ENCODE data around the gene PSD2. TPM values are rescaled to one million over a fixed set of nuclear protein-coding genes. Genes with fewer than 3 reads are reported as not detected.
"Not testable (repeated sequence)": the region's sequence is repeated elsewhere in the genome, so short reads cannot be mapped to it uniquely, and the experiment has no call there.

PSD2 gene
- total and polyA plus RNA-seq, 2 experiments from 2014 or later, result under 0.01 TPM; not detected in 1

GRCh38 chr5:139789845-139790189, 5.8 kb upstream of the PSD2 start:
- Histone ChIP-seq H3K79me2 (ENCODE audit: insufficient read depth) (no peaks in the 10 kb centered on the region), H3K36me3 (ENCODE audit: low read depth) (no peaks in the 10 kb centered on the region), H3K9ac (no peak overlapping the region), H3F3A (ENCODE audit: insufficient read depth) (no peaks in the 10 kb centered on the region), H3K9me3 (ENCODE audit: low read depth) (no peaks in the 10 kb centered on the region), H3K27ac (no peak overlapping the region), H3K9me2 (ENCODE audit: insufficient read depth) (no peaks in the 10 kb centered on the region), H3K4me1 (ENCODE audit: insufficient read depth) (no peaks in the 10 kb centered on the region; the same call in 1 of the 2 replicates), H2AFZ (no peak overlapping the region), H4K20me1 (ENCODE audit: insufficient read depth) (no peaks in the 10 kb centered on the region), H3K4me2 (ENCODE audit: unreplicated experiment) (no peak overlapping the region), H3K27me3 (replicated peaks; ENCODE audit: insufficient read depth) (peaks cover 25% of the 10 kb centered on the region), H3K4me3 (no peak overlapping the region)
- no peak for DNase-seq
- 92 to 93% methylated on average over 10 to 12 of the region's 12 CpGs for WGBS, 2 experiments (ENCODE audit: low coverage in 1 of 2, low lambda C conversion rate in 2 of 2, missing lambda C conversion rate in 2 of 2)
- in situ Hi-C loops (cut with MboI), result loop anchor here (10.0 to 25.0 kb wide), 2 partner anchors 175 to 372 kb away; no protein-coding TSS in a partner anchor
- TF ChIP-seq EZH2phosphoT487 (IDR thresholded peaks at IDR 0.05; ENCODE audit: insufficient read depth, low read depth) (no peak), EZH2 (IDR thresholded peaks at IDR 0.05; ENCODE audit: insufficient read depth, poor library complexity, severe bottlenecking) (no peak)

GRCh38 chr5:139792218-139792617, 3.4 kb upstream of the PSD2 start:
- WGBS, 2 experiments (ENCODE audit: low coverage in 1 of 2, low lambda C conversion rate in 2 of 2, missing lambda C conversion rate in 2 of 2), result 32 to 53% methylated on average over 2 of the region's 2 CpGs
- no peaks in the 10 kb centered on the region for H3K9me3 ChIP-seq (ENCODE audit: low read depth)
- no peak overlapping the region for H3K9ac ChIP-seq
- peaks cover 45% of the 10 kb centered on the region for H3K27me3 ChIP-seq (replicated peaks; ENCODE audit: insufficient read depth)
- no peak overlapping the region for H3K4me3 ChIP-seq
- no peaks in the 10 kb centered on the region for H4K20me1 ChIP-seq (ENCODE audit: insufficient read depth)
- no peak overlapping the region for H3K27ac ChIP-seq
- H3K79me2 ChIP-seq (ENCODE audit: insufficient read depth), result no peaks in the 10 kb centered on the region
- no peak for DNase-seq
- TF ChIP-seq EZH2phosphoT487 (IDR thresholded peaks at IDR 0.05; ENCODE audit: insufficient read depth, low read depth), result no peak
- TF ChIP-seq EZH2 (IDR thresholded peaks at IDR 0.05; ENCODE audit: insufficient read depth, poor library complexity, severe bottlenecking), result no peak
- no peaks in the 10 kb centered on the region; the same call in 1 of the 2 replicates for H3K4me1 ChIP-seq (ENCODE audit: insufficient read depth)
- in situ Hi-C loops (cut with MboI), result loop anchor here (25.0 kb wide), 1 partner anchor 370 kb away; no protein-coding TSS in a partner anchor
- H3K4me2 ChIP-seq (ENCODE audit: unreplicated experiment), result no peak overlapping the region
- no peaks in the 10 kb centered on the region for H3F3A ChIP-seq (ENCODE audit: insufficient read depth)
- H3K36me3 ChIP-seq (ENCODE audit: low read depth), result no peaks in the 10 kb centered on the region
- no peaks in the 10 kb centered on the region for H3K9me2 ChIP-seq (ENCODE audit: insufficient read depth)
- H2AFZ ChIP-seq, result no peak overlapping the region

GRCh38 chr5:139792655-139793054, 3.0 kb upstream of the PSD2 start:
- H3K4me2 ChIP-seq (ENCODE audit: unreplicated experiment); DNase-seq; H4K20me1 ChIP-seq (ENCODE audit: insufficient read depth); H3F3A ChIP-seq (ENCODE audit: insufficient read depth); H3K9ac ChIP-seq; H3K4me3 ChIP-seq; H3K9me2 ChIP-seq (ENCODE audit: insufficient read depth); H3K27ac ChIP-seq; H3K9me3 ChIP-seq (ENCODE audit: low read depth); H3K4me1 ChIP-seq (ENCODE audit: insufficient read depth); H3K79me2 ChIP-seq (ENCODE audit: insufficient read depth); H2AFZ ChIP-seq; H3K36me3 ChIP-seq (ENCODE audit: low read depth): not testable (repeated sequence)
- 71 to 84% methylated on average over 2 of the region's 2 CpGs for WGBS, 2 experiments (ENCODE audit: low coverage in 1 of 2, low lambda C conversion rate in 2 of 2, missing lambda C conversion rate in 2 of 2)
- in situ Hi-C loops (cut with MboI), result loop anchor here (25.0 kb wide), 1 partner anchor 370 kb away; no protein-coding TSS in a partner anchor
- H3K27me3 ChIP-seq (replicated peaks; ENCODE audit: insufficient read depth), result peaks cover 50% of the 10 kb centered on the region

DNA sequence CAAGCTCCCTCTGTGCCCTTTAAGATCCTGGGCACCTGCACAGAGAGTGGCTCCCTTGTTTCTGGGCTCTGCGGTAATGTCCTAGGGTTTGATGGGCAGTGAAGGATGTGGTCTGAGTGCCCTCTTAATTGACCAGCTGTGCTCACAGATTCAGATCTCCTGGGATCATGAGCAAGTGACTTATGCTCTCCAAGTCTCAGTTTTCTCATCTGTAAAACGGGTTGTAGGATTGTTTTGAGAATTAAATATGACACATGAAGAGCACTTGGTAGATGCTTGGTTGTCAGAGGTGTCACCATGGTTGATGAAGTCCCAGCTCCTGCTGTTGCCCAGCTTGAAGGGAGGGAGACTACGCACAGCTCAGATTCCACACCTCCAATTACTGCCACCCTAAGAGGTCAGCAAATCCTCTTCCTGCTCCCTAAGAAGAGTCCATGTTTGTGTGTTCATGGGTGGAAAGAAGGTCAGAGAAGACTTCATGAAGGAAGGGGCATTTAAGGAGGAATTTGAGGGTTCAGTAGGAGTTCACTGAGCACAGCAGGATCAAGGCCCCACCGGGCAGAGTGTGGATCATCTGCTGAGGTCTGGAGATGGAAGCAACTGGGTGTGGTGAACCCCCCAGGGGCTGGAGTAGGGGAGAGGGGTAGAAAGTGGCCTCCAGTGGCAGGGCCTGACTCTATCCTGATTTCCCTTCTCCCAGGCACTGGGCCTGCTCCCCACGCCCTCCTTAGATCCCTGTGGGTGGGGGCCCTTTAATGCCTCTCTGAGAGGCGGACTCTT, 1.4 kb upstream of the PSD2 start:
- WGBS, 2 experiments (ENCODE audit: low coverage in 1 of 2, low lambda C conversion rate in 2 of 2, missing lambda C conversion rate in 2 of 2), result 82% methylated on average over 6 of the region's 6 CpGs
- peaks cover 55% of the 10 kb centered on the region for H3K27me3 ChIP-seq (replicated peaks; ENCODE audit: insufficient read depth)
- no peak overlapping the region for H2AFZ ChIP-seq
- no peaks in the 10 kb centered on the region for H3K36me3 ChIP-seq (ENCODE audit: low read depth)
- H3K9ac ChIP-seq, result no peak overlapping the region
- H3K9me2 ChIP-seq (ENCODE audit: insufficient read depth), result no peaks in the 10 kb centered on the region
- H3K9me3 ChIP-seq (ENCODE audit: low read depth), result no peaks in the 10 kb centered on the region
- H4K20me1 ChIP-seq (ENCODE audit: insufficient read depth), result no peaks in the 10 kb centered on the region
- no peak overlapping the region for H3K27ac ChIP-seq
- no peak overlapping the region for H3K4me2 ChIP-seq (ENCODE audit: unreplicated experiment)
- no peak for DNase-seq
- in situ Hi-C loops (cut with MboI), result loop anchor here (25.0 kb wide), 1 partner anchor 368 kb away; no protein-coding TSS in a partner anchor
- H3K79me2 ChIP-seq (ENCODE audit: insufficient read depth), result no peaks in the 10 kb centered on the region
- no peaks in the 10 kb centered on the region for H3K4me1 ChIP-seq (ENCODE audit: insufficient read depth)
- TF ChIP-seq EZH2 (IDR thresholded peaks at IDR 0.05; ENCODE audit: insufficient read depth, poor library complexity, severe bottlenecking) (no peak), EZH2phosphoT487 (IDR thresholded peaks at IDR 0.05; ENCODE audit: insufficient read depth, low read depth) (no peak)
- no peak overlapping the region for H3K4me3 ChIP-seq
- no peaks in the 10 kb centered on the region for H3F3A ChIP-seq (ENCODE audit: insufficient read depth)

All from GM23248 (cell line).